ENCODE results near the gene GRHPR. TPM values are rescaled to one million over a fixed set of nuclear protein-coding genes. Genes with fewer than 3 reads are reported as not detected.

Gene GRHPR
- total and polyA plus RNA-seq, 2 donors from 2014 or later, result 101 to 257 TPM

DNA sequence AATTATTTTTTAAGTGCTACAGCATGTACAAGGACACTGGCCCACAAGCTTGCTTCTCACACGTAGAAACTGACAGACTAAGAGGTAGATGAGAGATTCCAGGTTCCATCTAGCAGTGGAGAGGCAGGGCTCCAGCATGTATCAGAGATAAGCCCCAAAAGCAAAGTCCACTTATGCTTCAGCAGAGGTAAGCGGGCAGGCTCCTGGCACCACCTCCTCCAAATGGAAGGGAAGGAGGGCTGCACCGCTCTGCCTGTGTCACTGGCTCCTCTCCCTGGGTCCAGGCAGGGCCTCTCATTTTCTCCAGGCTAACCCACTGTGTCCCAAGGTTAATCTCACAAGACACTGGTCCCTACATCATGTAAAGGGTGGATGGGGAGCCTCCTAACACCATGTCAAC lies 15.9 kb downstream of the GRHPR start:
- intact Hi-C loops (cut with DNase I), result no loop called here
- peaks cover 0 to 6% (median 4%) of the 10 kb centered on the region in 3 donors for H3K4me1 ChIP-seq (ENCODE audit: control insufficient read depth in 2 of 3, insufficient read depth in 2 of 3, low read depth in 1 of 3, low read length in 3 of 3)
- no peaks in the 10 kb centered on the region for H3K27me3 ChIP-seq (ENCODE audit: control insufficient read depth, insufficient read depth, low read length)
- FAIRE-seq (no peak), DNase-seq (no peak)
- no peaks in the 10 kb centered on the region for H3K9me3 ChIP-seq (ENCODE audit: control insufficient read depth in 2 of 3, insufficient read depth in 1 of 3, low read length in 3 of 3)
- no peak overlapping the region for H3K9ac ChIP-seq (ENCODE audit: low read length in 3 of 3)
- no peak overlapping the region for H3K27ac ChIP-seq (ENCODE audit: low read depth in 2 of 2, low read length in 2 of 2)
- peaks cover 13 to 73% (median 47%) of the 10 kb centered on the region in 3 donors for H3K36me3 ChIP-seq (ENCODE audit: control insufficient read depth in 2 of 3, insufficient read depth in 3 of 3, low read length in 3 of 3)
- no peak overlapping the region for H3K4me3 ChIP-seq (ENCODE audit: low read length in 3 of 3)
- TF ChIP-seq, protein P1, sequence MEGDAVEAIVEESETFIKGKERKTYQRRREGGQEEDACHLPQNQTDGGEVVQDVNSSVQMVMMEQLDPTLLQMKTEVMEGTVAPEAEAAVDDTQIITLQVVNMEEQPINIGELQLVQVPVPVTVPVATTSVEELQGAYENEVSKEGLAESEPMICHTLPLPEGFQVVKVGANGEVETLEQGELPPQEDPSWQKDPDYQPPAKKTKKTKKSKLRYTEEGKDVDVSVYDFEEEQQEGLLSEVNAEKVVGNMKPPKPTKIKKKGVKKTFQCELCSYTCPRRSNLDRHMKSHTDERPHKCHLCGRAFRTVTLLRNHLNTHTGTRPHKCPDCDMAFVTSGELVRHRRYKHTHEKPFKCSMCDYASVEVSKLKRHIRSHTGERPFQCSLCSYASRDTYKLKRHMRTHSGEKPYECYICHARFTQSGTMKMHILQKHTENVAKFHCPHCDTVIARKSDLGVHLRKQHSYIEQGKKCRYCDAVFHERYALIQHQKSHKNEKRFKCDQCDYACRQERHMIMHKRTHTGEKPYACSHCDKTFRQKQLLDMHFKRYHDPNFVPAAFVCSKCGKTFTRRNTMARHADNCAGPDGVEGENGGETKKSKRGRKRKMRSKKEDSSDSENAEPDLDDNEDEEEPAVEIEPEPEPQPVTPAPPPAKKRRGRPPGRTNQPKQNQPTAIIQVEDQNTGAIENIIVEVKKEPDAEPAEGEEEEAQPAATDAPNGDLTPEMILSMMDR (IDR thresholded peaks at IDR 0.05; ENCODE audit: borderline replicate concordance, extremely low read depth, insufficient read depth), result no peak

DNA sequence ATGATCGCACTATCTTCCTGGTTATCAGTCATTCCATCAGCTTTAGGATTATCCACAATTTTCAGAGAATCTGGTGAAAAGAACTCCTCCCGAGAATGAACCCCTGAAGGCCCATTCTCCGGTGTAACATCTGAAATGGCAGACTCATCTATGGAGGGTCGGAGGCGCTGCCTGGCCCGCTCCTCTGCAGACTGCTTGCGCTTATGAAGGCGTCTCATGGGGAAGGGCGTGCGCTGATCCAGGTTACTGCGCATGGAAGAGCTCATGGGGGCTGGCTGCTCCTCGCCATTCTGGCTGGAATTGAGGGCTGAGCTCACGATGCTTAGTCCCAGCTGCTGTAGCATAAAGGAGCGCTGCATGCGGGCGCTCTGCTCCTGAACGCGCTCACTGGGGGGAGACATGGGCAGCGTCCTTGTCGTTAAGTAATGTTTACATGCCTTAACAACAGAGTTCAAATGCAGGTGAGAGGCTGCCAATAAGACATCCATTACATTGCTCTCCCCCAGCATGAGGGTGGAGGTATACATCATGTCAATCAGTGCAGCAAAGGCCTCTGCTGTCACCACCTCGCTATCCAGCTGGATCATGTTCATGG lies 19.4 kb downstream of the GRHPR start:
- no peak for FAIRE-seq
- no peak for DNase-seq
- no peak overlapping the region for H3K27ac ChIP-seq (ENCODE audit: low read depth in 2 of 2, low read length in 2 of 2)
- intact Hi-C loops (cut with DNase I), result no loop called here
- no peak overlapping the region for H3K9ac ChIP-seq (ENCODE audit: low read length in 3 of 3)
- peaks cover 0 to 2% (median 0%) of the 10 kb centered on the region in 3 donors for H3K4me1 ChIP-seq (ENCODE audit: control insufficient read depth in 2 of 3, insufficient read depth in 2 of 3, low read depth in 1 of 3, low read length in 3 of 3)
- H3K36me3 ChIP-seq (ENCODE audit: control insufficient read depth in 2 of 3, insufficient read depth in 3 of 3, low read length in 3 of 3), result peaks cover 13 to 50% (median 37%) of the 10 kb centered on the region in 3 donors
- H3K27me3 ChIP-seq (ENCODE audit: control insufficient read depth, insufficient read depth, low read length), result no peaks in the 10 kb centered on the region
- TF ChIP-seq, protein P1 (IDR thresholded peaks at IDR 0.05; ENCODE audit: borderline replicate concordance, extremely low read depth, insufficient read depth), result no peak
- H3K9me3 ChIP-seq (ENCODE audit: control insufficient read depth in 2 of 3, insufficient read depth in 1 of 3, low read length in 3 of 3), result no peaks in the 10 kb centered on the region
- H3K4me3 ChIP-seq (ENCODE audit: low read length in 3 of 3), result no peak overlapping the region

DNA sequence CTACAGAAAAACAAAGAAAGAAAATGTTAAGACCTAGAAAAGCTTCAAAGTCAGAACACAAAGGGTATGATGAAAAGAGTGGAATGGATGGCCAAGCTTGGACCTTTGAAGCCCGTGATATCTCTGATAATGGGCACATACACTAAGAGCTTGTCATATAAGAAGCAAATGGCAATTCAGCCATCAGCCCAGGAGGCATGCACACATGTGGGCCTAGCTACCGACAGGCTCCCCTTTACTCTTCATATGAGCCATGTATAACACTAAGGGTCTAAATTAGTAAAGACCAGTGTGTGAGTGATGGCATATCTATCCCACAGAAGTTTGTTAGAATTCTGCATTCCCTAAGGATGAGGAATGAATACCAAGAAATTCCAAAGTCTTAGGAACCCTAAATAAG lies 20.1 kb downstream of the GRHPR start:
- H3K27me3 ChIP-seq (ENCODE audit: control insufficient read depth, insufficient read depth, low read length), result no peaks in the 10 kb centered on the region
- DNase-seq (no peak), FAIRE-seq (no peak)
- peaks cover 8 to 43% (median 32%) of the 10 kb centered on the region in 3 donors for H3K36me3 ChIP-seq (ENCODE audit: control insufficient read depth in 2 of 3, insufficient read depth in 3 of 3, low read length in 3 of 3)
- H3K9me3 ChIP-seq (ENCODE audit: control insufficient read depth in 2 of 3, insufficient read depth in 1 of 3, low read length in 3 of 3), result no peaks in the 10 kb centered on the region
- no peak overlapping the region for H3K4me3 ChIP-seq (ENCODE audit: low read length in 3 of 3)
- no peak overlapping the region for H3K27ac ChIP-seq (ENCODE audit: low read depth in 2 of 2, low read length in 2 of 2)
- TF ChIP-seq, protein P1 (IDR thresholded peaks at IDR 0.05; ENCODE audit: borderline replicate concordance, extremely low read depth, insufficient read depth), result no peak
- peaks cover 0 to 2% (median 0%) of the 10 kb centered on the region in 3 donors for H3K4me1 ChIP-seq (ENCODE audit: control insufficient read depth in 2 of 3, insufficient read depth in 2 of 3, low read depth in 1 of 3, low read length in 3 of 3)
- H3K9ac ChIP-seq (ENCODE audit: low read length in 3 of 3), result no peak overlapping the region
- intact Hi-C loops (cut with DNase I), result no loop called here

DNA sequence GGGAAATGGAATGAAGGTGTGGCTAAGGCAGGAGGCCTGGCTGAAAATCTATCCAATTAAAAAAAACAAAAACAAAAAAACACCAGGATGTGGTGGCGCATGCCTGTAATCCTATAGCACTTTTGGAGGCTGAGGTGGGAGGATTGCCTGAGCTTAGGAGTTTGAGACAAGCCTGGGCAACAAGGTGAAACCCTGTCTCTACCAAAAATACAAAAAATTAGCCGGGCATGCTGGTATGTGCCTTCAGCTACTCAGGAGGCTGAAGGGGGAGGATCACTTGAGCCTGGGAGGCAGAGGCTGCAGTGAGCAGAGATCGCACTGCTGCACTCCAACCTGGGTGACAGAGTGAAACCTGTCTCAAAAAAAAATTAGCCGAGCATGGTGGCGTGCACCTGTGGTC lies 21.1 kb downstream of the GRHPR start:
- Histone ChIP-seq H3K4me3 (ENCODE audit: low read length in 3 of 3) (no peak overlapping the region), H3K9ac (ENCODE audit: low read length in 3 of 3) (no peak overlapping the region), H3K36me3 (ENCODE audit: control insufficient read depth in 2 of 3, insufficient read depth in 3 of 3, low read length in 3 of 3) (peaks cover 7 to 35% (median 28%) of the 10 kb centered on the region in 3 donors), H3K27ac (ENCODE audit: low read depth in 2 of 2, low read length in 2 of 2) (no peak overlapping the region), H3K9me3 (ENCODE audit: control insufficient read depth in 2 of 3, insufficient read depth in 1 of 3, low read length in 3 of 3) (no peaks in the 10 kb centered on the region), H3K27me3 (ENCODE audit: control insufficient read depth, insufficient read depth, low read length) (no peaks in the 10 kb centered on the region), H3K4me1 (ENCODE audit: control insufficient read depth in 2 of 3, insufficient read depth in 2 of 3, low read depth in 1 of 3, low read length in 3 of 3) (peaks cover 0 to 2% (median 0%) of the 10 kb centered on the region in 3 donors)
- FAIRE-seq, result no peak
- no peak for DNase-seq
- TF ChIP-seq, protein P1 (IDR thresholded peaks at IDR 0.05; ENCODE audit: borderline replicate concordance, extremely low read depth, insufficient read depth), result no peak
- intact Hi-C loops (cut with DNase I), result no loop called here
